ENCODE measurements around the gene OLIG1.

DNA sequence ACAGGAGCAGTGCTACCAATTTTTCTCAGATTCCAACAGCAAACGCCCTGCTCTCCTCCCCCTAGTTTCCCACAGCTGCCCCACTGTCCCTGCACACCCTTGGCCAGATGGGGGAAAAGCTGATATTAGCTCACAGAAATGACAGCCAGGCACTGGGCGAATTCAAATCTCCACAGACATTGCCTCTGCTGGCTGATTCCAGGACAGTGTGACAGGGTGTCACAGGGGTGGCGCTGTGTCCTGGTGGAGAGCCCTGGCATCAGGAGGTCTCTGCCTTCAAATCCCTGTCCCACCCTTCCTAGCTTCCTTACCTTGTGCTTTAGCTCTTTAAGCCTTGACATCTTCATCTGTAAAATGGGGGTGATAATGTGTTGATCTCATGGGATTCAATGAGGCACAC lies 10.4 kb downstream of the OLIG1 start:
- TF ChIP-seq, protein P1, sequence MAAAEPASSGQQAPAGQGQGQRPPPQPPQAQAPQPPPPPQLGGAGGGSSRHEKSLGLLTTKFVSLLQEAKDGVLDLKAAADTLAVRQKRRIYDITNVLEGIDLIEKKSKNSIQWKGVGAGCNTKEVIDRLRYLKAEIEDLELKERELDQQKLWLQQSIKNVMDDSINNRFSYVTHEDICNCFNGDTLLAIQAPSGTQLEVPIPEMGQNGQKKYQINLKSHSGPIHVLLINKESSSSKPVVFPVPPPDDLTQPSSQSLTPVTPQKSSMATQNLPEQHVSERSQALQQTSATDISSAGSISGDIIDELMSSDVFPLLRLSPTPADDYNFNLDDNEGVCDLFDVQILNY (CRISPR knock-in tag; conservative IDR thresholded peaks at IDR 0.05), result no peak
- TF ChIP-seq HCFC1 (IDR thresholded peaks at IDR 0.05; ENCODE audit: low read depth, low read length) (no peak), ZBTB8A (CRISPR knock-in tag; IDR thresholded peaks at IDR 0.05; ENCODE audit: borderline replicate concordance, low read depth) (no peak), BRD4 (CRISPR knock-in tag; IDR thresholded peaks at IDR 0.05) (no peak), CCAR2 (optimal IDR thresholded peaks at IDR 0.05; ENCODE audit: low read depth, low read length) (no peak)
- TF ChIP-seq, protein P2, sequence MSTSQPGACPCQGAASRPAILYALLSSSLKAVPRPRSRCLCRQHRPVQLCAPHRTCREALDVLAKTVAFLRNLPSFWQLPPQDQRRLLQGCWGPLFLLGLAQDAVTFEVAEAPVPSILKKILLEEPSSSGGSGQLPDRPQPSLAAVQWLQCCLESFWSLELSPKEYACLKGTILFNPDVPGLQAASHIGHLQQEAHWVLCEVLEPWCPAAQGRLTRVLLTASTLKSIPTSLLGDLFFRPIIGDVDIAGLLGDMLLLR (CRISPR knock-in tag; IDR thresholded peaks at IDR 0.05), result no peak
- TF ChIP-seq, protein P3, sequence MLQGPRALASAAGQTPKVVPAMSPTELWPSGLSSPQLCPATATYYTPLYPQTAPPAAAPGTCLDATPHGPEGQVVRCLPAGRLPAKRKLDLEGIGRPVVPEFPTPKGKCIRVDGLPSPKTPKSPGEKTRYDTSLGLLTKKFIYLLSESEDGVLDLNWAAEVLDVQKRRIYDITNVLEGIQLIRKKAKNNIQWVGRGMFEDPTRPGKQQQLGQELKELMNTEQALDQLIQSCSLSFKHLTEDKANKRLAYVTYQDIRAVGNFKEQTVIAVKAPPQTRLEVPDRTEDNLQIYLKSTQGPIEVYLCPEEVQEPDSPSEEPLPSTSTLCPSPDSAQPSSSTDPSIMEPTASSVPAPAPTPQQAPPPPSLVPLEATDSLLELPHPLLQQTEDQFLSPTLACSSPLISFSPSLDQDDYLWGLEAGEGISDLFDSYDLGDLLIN (CRISPR knock-in tag; IDR thresholded peaks at IDR 0.05; ENCODE audit: borderline replicate concordance), result no peak

Data from HepG2 (cell line).